Neutrophil (primary cell): ENCODE results near the gene CRYGA.

Source experiments
- H3K27ac ChIP-seq: fragments of 200-600 bp; sonication (generic); 2 replicates; pipeline ENCODE4 v1.5.1; 2016; ENCODE audit warnings: mild to moderate bottlenecking, moderate library complexity
- H3K27me3 ChIP-seq: fragments of 200-600 bp; sonication (generic); 2 replicates; pipeline ENCODE4 v1.6.0; 2016; ENCODE audit warnings: mild to moderate bottlenecking
- H3K36me3 ChIP-seq: fragments of 200-600 bp; sonication (generic); 2 replicates; pipeline ENCODE4 v1.5.1; 2017
- H3K4me1 ChIP-seq, 2 experiments: fragments of 200-600 bp in 1 of 2; sonication (generic) in 1 of 2; 1 replicate in 1 of 2; 2 replicates in 1 of 2; pipeline versions ENCODE4 v1.5.1 to v1.6.1; 2013 to 2016; ENCODE audit warnings: low read depth in 1 of 2, low read length in 1 of 2, mild to moderate bottlenecking in 1 of 2, moderate library complexity in 1 of 2; ENCODE audit not compliant: control insufficient read depth in 1 of 2, insufficient read depth in 1 of 2
- H3K4me3 ChIP-seq, 2 experiments: fragments of 200-600 bp in 1 of 2; sonication (generic) in 1 of 2; 1 replicate in 1 of 2; 2 replicates in 1 of 2; pipeline ENCODE4 v1.5.1; 2013 to 2016; ENCODE audit warnings: low read depth in 1 of 2, low read length in 1 of 2, mild to moderate bottlenecking in 1 of 2, moderate library complexity in 1 of 2
- H3K9me3 ChIP-seq: fragments of 200-600 bp; sonication (generic); 2 replicates; pipeline ENCODE4 v1.5.1; 2016
- CTCF ChIP-seq: fragments of 200-600 bp; sonication (generic); IDR thresholded peaks from 2 replicates; pipeline ENCODE4 v1.5.1; 2016; ENCODE audit warnings: antibody characterized with exemption

Gene CRYGA

GRCh38 chr2:208136716-208137094 lies 26.7 kb downstream of the CRYGA start:
- Histone ChIP-seq H3K36me3 (no peaks in the 10 kb centered on the region), H3K27ac (no peak overlapping the region), H3K4me1 (peaks cover 15 to 16% of the 10 kb centered on the region in 2 experiments), H3K27me3 (no peaks in the 10 kb centered on the region), H3K9me3 (no peaks in the 10 kb centered on the region), H3K4me3 (no peak overlapping the region)
- TF ChIP-seq CTCF: no peak

DNA sequence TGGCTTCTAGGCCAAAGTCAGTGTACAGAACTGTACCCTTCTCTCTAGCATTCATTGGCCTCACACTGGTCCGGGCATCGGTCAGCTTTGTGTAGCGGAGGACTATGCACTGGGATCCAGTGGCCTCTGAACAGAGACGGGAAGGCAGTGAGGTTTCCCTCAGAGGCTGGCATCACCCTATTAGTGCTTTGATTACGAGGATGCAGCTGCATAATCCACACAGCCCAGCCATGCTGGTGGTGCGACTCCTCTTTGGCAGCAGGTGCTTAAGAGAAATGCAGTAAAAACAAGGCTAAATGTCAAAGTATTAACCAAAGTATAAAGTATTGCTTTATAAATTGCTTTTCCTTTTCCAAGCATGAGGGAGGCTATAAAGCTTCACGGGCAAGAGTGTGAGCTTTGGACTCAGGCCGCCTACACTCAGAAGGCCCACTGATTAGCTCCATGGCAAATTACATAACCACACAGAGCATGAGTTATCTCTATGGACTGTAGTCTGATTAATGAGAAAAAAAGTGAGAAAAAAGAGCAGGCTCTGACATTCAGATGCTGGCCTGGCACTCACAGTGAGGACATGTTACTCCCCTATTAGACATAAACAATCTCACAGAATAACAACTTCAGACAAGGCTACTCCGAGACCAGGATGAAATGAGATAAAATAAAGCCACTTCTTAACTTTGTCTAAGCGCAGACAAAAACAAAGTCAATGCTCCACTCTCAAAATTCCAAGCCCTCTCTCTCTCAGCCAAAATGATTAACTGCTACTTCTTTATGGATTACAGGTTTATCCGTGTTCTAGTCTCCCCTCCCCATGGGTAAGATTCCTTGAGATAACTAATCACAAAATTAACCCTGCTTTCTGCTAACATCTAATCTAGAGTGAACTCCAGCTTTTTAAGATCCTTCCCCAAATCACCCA lies 27.3 kb downstream of the CRYGA start:
- H3K9me3 ChIP-seq: no peaks in the 10 kb centered on the region
- no peak overlapping the region for H3K4me3 ChIP-seq
- no peak overlapping the region for H3K27ac ChIP-seq
- no peaks in the 10 kb centered on the region for H3K36me3 ChIP-seq
- H3K4me1 ChIP-seq: peaks cover 15 to 16% of the 10 kb centered on the region in 2 experiments
- TF ChIP-seq CTCF: no peak
- H3K27me3 ChIP-seq: no peaks in the 10 kb centered on the region

GRCh38 chr2:208134928-208135586 lies 28.3 kb downstream of the CRYGA start:
- no peak overlapping the region for H3K27ac ChIP-seq
- H3K27me3 ChIP-seq: no peaks in the 10 kb centered on the region
- peaks cover 15 to 16% of the 10 kb centered on the region in 2 experiments for H3K4me1 ChIP-seq
- no peak for TF ChIP-seq CTCF
- no peaks in the 10 kb centered on the region for H3K9me3 ChIP-seq
- no peak overlapping the region for H3K4me3 ChIP-seq
- H3K36me3 ChIP-seq: no peaks in the 10 kb centered on the region

DNA sequence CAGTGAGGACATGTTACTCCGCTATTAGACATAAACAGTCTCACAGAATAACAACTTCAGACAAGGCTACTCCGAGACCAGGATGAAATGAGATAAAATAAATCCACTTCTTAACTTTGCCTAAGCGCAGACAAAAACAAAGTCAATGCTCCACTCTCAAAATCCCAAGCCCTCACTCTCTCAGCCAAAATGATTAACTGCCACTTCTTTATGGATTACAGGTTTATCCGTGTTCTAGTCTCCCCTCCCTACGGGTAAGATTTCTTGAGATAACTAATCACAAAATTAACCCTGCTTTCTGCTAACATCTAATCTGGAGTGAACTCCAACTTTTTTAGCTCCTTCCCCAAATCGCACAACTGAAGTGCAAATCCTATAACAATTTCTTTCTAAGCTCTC lies 32.7 kb downstream of the CRYGA start:
- Histone ChIP-seq H3K27ac (no peak overlapping the region), H3K9me3 (no peaks in the 10 kb centered on the region), H3K4me1 (peaks cover 14 to 15% of the 10 kb centered on the region in 2 experiments), H3K36me3 (no peaks in the 10 kb centered on the region), H3K27me3 (peaks cover 3% of the 10 kb centered on the region), H3K4me3 (no peak overlapping the region)
- TF ChIP-seq CTCF: no peak

DNA sequence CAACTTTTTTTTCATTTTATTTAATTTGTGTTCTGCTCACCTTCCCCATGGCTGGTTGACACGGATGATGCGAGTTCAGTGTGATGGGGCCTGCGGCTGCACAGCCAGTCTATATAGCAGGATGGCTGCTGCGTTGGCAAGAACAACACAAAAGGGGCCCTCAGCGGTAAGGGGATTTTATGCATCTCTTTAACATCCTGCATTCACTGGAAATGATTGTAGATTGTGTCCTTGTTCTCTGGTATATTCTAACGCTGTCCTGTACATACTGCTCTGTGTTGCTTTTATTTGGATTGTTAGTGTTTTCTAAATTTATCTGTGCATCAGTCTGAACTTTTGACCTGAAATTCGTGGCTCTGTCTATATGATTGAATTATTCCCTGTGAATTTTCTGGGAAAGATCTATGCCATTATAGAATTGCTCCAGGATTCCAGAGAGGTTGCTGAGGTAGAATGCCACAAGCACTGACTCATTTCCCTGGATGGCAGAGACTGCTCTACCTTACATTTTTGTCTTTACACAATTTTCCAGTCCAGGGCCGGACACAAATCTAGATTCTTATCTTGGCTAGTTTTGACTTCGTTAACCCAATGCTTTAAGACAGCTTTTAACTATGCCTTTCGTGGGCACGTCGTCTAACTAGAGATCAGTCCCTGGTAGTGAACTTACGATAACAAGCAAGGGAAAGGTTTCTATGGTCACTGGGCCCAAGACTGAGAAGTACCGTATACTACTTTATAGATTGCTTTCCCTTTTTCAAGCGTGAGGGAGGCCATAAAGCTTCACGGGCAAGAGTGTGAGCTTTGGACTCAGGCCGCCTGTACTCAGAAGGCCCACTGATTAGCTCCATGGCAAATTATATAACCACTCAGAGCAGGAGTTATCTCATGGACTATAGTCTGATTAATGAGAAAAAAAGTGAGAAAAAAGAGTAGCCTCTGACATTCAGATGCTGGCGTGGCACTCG lies 33.4 kb downstream of the CRYGA start, which contains the start of gene CRYGC:
CRYGC (minus strand) TSS at position 85 of the 968 bp plus-strand sequence; CDS start at position 49, 36 bp downstream.
- H3K36me3 ChIP-seq: no peaks in the 10 kb centered on the region
- H3K27me3 ChIP-seq: peaks cover 10% of the 10 kb centered on the region
- peaks cover 7 to 8% of the 10 kb centered on the region in 2 experiments for H3K4me1 ChIP-seq
- no peak for TF ChIP-seq CTCF
- H3K4me3 ChIP-seq: no peak within 1 kb of the TSS
- no peak within 1 kb of the TSS for H3K27ac ChIP-seq
- H3K9me3 ChIP-seq: no peaks in the 10 kb centered on the region
